OCI-LY1 (cell line): Measurements from ENCODE around the gene RXFP2.

Experiments
- EZH2 ChIP-seq: fragments of 200-600 bp; sonication (generic), shearing (Covaris generic); IDR thresholded peaks from 2 replicates; pipeline ENCODE4 v1.8.0; 2017; ENCODE audit warnings: borderline replicate concordance, mixed run types, mild to moderate bottlenecking, antibody characterized with exemption, low read length, moderate library complexity, mixed read lengths
- TF ChIP-seq, protein P1 (sequence below): fragments of 200-600 bp; sonication (generic), shearing (Covaris generic); IDR thresholded peaks from 2 replicates; pipeline ENCODE4 v1.5.1; 2017; ENCODE audit warnings: mild to moderate bottlenecking, antibody characterized with exemption, low read length, moderate library complexity, mixed read lengths

- TF ChIP-seq, protein P1, sequence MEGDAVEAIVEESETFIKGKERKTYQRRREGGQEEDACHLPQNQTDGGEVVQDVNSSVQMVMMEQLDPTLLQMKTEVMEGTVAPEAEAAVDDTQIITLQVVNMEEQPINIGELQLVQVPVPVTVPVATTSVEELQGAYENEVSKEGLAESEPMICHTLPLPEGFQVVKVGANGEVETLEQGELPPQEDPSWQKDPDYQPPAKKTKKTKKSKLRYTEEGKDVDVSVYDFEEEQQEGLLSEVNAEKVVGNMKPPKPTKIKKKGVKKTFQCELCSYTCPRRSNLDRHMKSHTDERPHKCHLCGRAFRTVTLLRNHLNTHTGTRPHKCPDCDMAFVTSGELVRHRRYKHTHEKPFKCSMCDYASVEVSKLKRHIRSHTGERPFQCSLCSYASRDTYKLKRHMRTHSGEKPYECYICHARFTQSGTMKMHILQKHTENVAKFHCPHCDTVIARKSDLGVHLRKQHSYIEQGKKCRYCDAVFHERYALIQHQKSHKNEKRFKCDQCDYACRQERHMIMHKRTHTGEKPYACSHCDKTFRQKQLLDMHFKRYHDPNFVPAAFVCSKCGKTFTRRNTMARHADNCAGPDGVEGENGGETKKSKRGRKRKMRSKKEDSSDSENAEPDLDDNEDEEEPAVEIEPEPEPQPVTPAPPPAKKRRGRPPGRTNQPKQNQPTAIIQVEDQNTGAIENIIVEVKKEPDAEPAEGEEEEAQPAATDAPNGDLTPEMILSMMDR = no peak
- TF ChIP-seq EZH2 = no peak
These were observed 51.7 kb downstream of the RXFP2 start for GRCh38 chr13:31790992-31791391.
